ENCODE data around the gene CAPN1. TPM values are rescaled to one million over a fixed set of nuclear protein-coding genes. Genes with fewer than 3 reads are reported as not detected.
"Not testable (repeated sequence)": the region's sequence is repeated elsewhere in the genome, so short reads cannot be mapped to it uniquely, and the experiment has no call there.

Gene CAPN1
- total RNA-seq, 1 donor from 2014 or later = 225 TPM

GRCh38 chr11:65148657-65149056, 33.1 kb upstream of the CAPN1 start:
- Mint-ChIP-seq H3K27me3 (peaks cover 12% of the 10 kb centered on the region), H3K36me3 (no peaks in the 10 kb centered on the region), H3K9me3 (no peaks in the 10 kb centered on the region), H3K4me1 (ENCODE audit: unreplicated experiment) (peaks cover 12% of the 10 kb centered on the region), H3K4me3 (peak overlapping the region; percentile 34), H3K27ac (peak overlapping the region; percentile 83)
- TF ChIP-seq CTCF (conservative IDR thresholded peaks at IDR 0.05) = no peak
- no peak for DNase-seq (ENCODE audit: extremely low spot score, unreplicated experiment)

- not testable (repeated sequence) for H3K36me3 Mint-ChIP-seq; H3K27ac Mint-ChIP-seq; DNase-seq (ENCODE audit: extremely low spot score, unreplicated experiment); H3K9me3 Mint-ChIP-seq; H3K4me3 Mint-ChIP-seq; H3K27me3 Mint-ChIP-seq
- H3K4me1 Mint-ChIP-seq (ENCODE audit: unreplicated experiment) = peaks cover 12% of the 10 kb centered on the region
These were observed 31.6 kb upstream of the CAPN1 start for GRCh38 chr11:65150131-65150508.

- Mint-ChIP-seq H3K9me3 (no peaks in the 10 kb centered on the region), H3K4me3 (no peak overlapping the region), H3K36me3 (no peaks in the 10 kb centered on the region), H3K27me3 (peaks cover 9% of the 10 kb centered on the region), H3K4me1 (ENCODE audit: unreplicated experiment) (peaks cover 12% of the 10 kb centered on the region), H3K27ac (peak overlapping the region; percentile 78)
- DNase-seq (ENCODE audit: extremely low spot score, unreplicated experiment) = no peak
- TF ChIP-seq CTCF (conservative IDR thresholded peaks at IDR 0.05) = no peak
These were observed 31.0 kb upstream of the CAPN1 start for GRCh38 chr11:65150509-65151299.

GRCh38 chr11:65151331-65151899, 30.3 kb upstream of the CAPN1 start:
- H3K4me1 Mint-ChIP-seq (ENCODE audit: unreplicated experiment) = peaks cover 12% of the 10 kb centered on the region
- no peak overlapping the region for H3K27ac Mint-ChIP-seq
- TF ChIP-seq CTCF (conservative IDR thresholded peaks at IDR 0.05) = no peak
- H3K4me3 Mint-ChIP-seq = no peak overlapping the region
- no peak for DNase-seq (ENCODE audit: extremely low spot score, unreplicated experiment)
- peaks cover 9% of the 10 kb centered on the region for H3K27me3 Mint-ChIP-seq
- no peaks in the 10 kb centered on the region for H3K36me3 Mint-ChIP-seq
- no peaks in the 10 kb centered on the region for H3K9me3 Mint-ChIP-seq

- Mint-ChIP-seq H3K27me3 (peaks cover 9% of the 10 kb centered on the region), H3K36me3 (no peaks in the 10 kb centered on the region), H3K4me1 (ENCODE audit: unreplicated experiment) (peaks cover 12% of the 10 kb centered on the region), H3K4me3 (no peak overlapping the region), H3K27ac (no peak overlapping the region), H3K9me3 (no peaks in the 10 kb centered on the region)
- no peak for DNase-seq (ENCODE audit: extremely low spot score, unreplicated experiment)
- no peak for TF ChIP-seq CTCF (conservative IDR thresholded peaks at IDR 0.05)
These were observed 29.6 kb upstream of the CAPN1 start for GRCh38 chr11:65152122-65152521.

- no peak for DNase-seq (ENCODE audit: extremely low spot score, unreplicated experiment)
- TF ChIP-seq CTCF (conservative IDR thresholded peaks at IDR 0.05) = no peak
- no peaks in the 10 kb centered on the region for H3K9me3 Mint-ChIP-seq
- H3K27ac Mint-ChIP-seq = no peak overlapping the region
- no peaks in the 10 kb centered on the region for H3K36me3 Mint-ChIP-seq
- H3K4me1 Mint-ChIP-seq (ENCODE audit: unreplicated experiment) = no peaks in the 10 kb centered on the region
- H3K27me3 Mint-ChIP-seq = peaks cover 11% of the 10 kb centered on the region
- H3K4me3 Mint-ChIP-seq = no peak overlapping the region
These were observed 25.5 kb upstream of the CAPN1 start for GRCh38 chr11:65156256-65156655.
